ENCODE data around the gene VAMP4. TPM values are rescaled to one million over a fixed set of nuclear protein-coding genes. Genes with fewer than 3 reads are reported as not detected.

VAMP4 gene
- total and polyA plus RNA-seq, 2 donors (not counting 3 experiments of a cell fraction or from before 2014, with no cell fraction given): 2.1 to 10.4 TPM

GRCh38 chr1:171786534-171786933 lies 44.7 kb upstream of the VAMP4 start:
- TF ChIP-seq JUN (IDR thresholded peaks at IDR 0.05; ENCODE audit: borderline replicate concordance, insufficient read depth, insufficient read length, low read depth): no peak
- no peak for TF ChIP-seq POLR2A (IDR thresholded peaks at IDR 0.05; ENCODE audit: low read depth, low read length)
- no peak for TF ChIP-seq GATA2 (IDR thresholded peaks at IDR 0.05; ENCODE audit: insufficient read depth, insufficient read length, low read depth, low read length)
- CTCF ChIA-PET: interaction anchor here (1.8 kb wide), 1 partner anchor 142 kb away, joined by 9 read pairs; no protein-coding TSS in a partner anchor

GRCh38 chr1:171785766-171786165 lies 43.9 kb upstream of the VAMP4 start:
- BruUV-seq (replicated peaks): no TSS peak
- H3K79me2 ChIP-seq (ENCODE audit: control insufficient read depth, insufficient read depth, low read length): peaks cover 35% of the 10 kb centered on the region
- H3K27ac ChIP-seq (ENCODE audit: insufficient read depth, low read depth, low read length): no peak overlapping the region
- H4K20me1 ChIP-seq (replicated peaks; ENCODE audit: control insufficient read depth, extremely low read depth, insufficient read depth, low read length): no peaks in the 10 kb centered on the region
- dilution Hi-C loops (cut with MboI; ENCODE audit: extremely low pct_ligation_motif_present, low sequenced_read_pairs): loop anchor here (25.0 kb wide), 1 partner anchor 202 kb away; no protein-coding TSS in a partner anchor
- FAIRE-seq: peak; percentile 18
- no peaks in the 10 kb centered on the region for H3K9me1 ChIP-seq (replicated peaks; ENCODE audit: control insufficient read depth, extremely low read depth, insufficient read depth, low read length)
- H3K9ac ChIP-seq (replicated peaks; ENCODE audit: extremely low read depth, insufficient read depth, low read length): no peak overlapping the region
- intact Hi-C loops (cut with micrococcal nuclease): no loop called here
- TF ChIP-seq CTCF (IDR thresholded peaks at IDR 0.05; ENCODE audit: extremely low read depth in 1 of 2, insufficient read depth in 1 of 2, low read depth in 1 of 2, low read length in 2 of 2) (no peak), EZH2 (IDR thresholded peaks at IDR 0.05; ENCODE audit: borderline replicate concordance, low read depth, low read length, severe bottlenecking) (no peak), POLR2A (IDR thresholded peaks at IDR 0.05; ENCODE audit: low read depth, low read length) (no peak), MYC (IDR thresholded peaks at IDR 0.05; ENCODE audit: low read depth, low read length) (no peak), POLR2AphosphoS5 (IDR thresholded peaks at IDR 0.05; ENCODE audit: insufficient read depth, low read depth, low read length) (no peak), MAX (IDR thresholded peaks at IDR 0.05; ENCODE audit: insufficient read depth, insufficient read length) (no peak), JUN (IDR thresholded peaks at IDR 0.05; ENCODE audit: borderline replicate concordance, insufficient read depth, insufficient read length, low read depth) (no peak), FOS (IDR thresholded peaks at IDR 0.05; ENCODE audit: borderline replicate concordance, insufficient read depth, low read length) (no peak), GATA2 (IDR thresholded peaks at IDR 0.05; ENCODE audit: insufficient read depth, insufficient read length, low read depth, low read length) (no peak)
- H3K4me3 ChIP-seq (replicated peaks in 1 of 3; ENCODE audit: insufficient read depth in 1 of 3, low read depth in 1 of 3, low read length in 3 of 3): no peak overlapping the region
- no peaks in the 10 kb centered on the region for H3K9me3 ChIP-seq (replicated peaks; ENCODE audit: control insufficient read depth, insufficient read depth, low read length)
- H3K4me1 ChIP-seq (ENCODE audit: control insufficient read depth, extremely low read depth, insufficient read depth, low read length): peaks cover 7% of the 10 kb centered on the region
- no peak overlapping the region for H3K4me2 ChIP-seq (ENCODE audit: insufficient read depth, low read length)
- no peak overlapping the region for H2AFZ ChIP-seq (ENCODE audit: low read depth, low read length)
- no peaks in the 10 kb centered on the region for H3K27me3 ChIP-seq (ENCODE audit: control insufficient read depth in 2 of 2, insufficient read depth in 2 of 2, low read length in 2 of 2)
- CTCF ChIA-PET: interaction anchor here (1.8 kb wide), 1 partner anchor 141 kb away, joined by 9 read pairs; no protein-coding TSS in a partner anchor
- POLR2A ChIA-PET: interaction anchor here (0.7 kb wide), 1 partner anchor 646 kb away, joined by 3 read pairs; no protein-coding TSS in a partner anchor
- DNase-seq (ENCODE audit: low read depth, low spot score): no peak
- peaks cover 19 to 26% of the 10 kb centered on the region in 2 experiments for H3K36me3 ChIP-seq (ENCODE audit: control insufficient read depth in 2 of 2, extremely low read depth in 1 of 2, insufficient read depth in 2 of 2, low read length in 2 of 2)

More at GRCh38 chr1:171786534-171786933, 44.7 kb upstream of the VAMP4 start:
- Histone ChIP-seq H3K9me3 (replicated peaks; ENCODE audit: control insufficient read depth, insufficient read depth, low read length) (no peaks in the 10 kb centered on the region), H3K9me1 (replicated peaks; ENCODE audit: control insufficient read depth, extremely low read depth, insufficient read depth, low read length) (no peaks in the 10 kb centered on the region), H3K79me2 (ENCODE audit: control insufficient read depth, insufficient read depth, low read length) (peaks cover 35% of the 10 kb centered on the region), H3K36me3 (ENCODE audit: control insufficient read depth in 2 of 2, extremely low read depth in 1 of 2, insufficient read depth in 2 of 2, low read length in 2 of 2) (peaks cover 22 to 28% of the 10 kb centered on the region in 2 experiments), H3K27me3 (ENCODE audit: control insufficient read depth in 2 of 2, insufficient read depth in 2 of 2, low read length in 2 of 2) (no peaks in the 10 kb centered on the region), H3K27ac (ENCODE audit: insufficient read depth, low read depth, low read length) (no peak overlapping the region), H3K4me2 (ENCODE audit: insufficient read depth, low read length) (no peak overlapping the region), H4K20me1 (replicated peaks; ENCODE audit: control insufficient read depth, extremely low read depth, insufficient read depth, low read length) (no peaks in the 10 kb centered on the region), H3K9ac (replicated peaks; ENCODE audit: extremely low read depth, insufficient read depth, low read length) (no peak overlapping the region), H3K4me1 (ENCODE audit: control insufficient read depth, extremely low read depth, insufficient read depth, low read length) (peaks cover 7% of the 10 kb centered on the region), H2AFZ (ENCODE audit: low read depth, low read length) (no peak overlapping the region), H3K4me3 (replicated peaks in 1 of 3; ENCODE audit: insufficient read depth in 1 of 3, low read depth in 1 of 3, low read length in 3 of 3) (no peak overlapping the region)
- FAIRE-seq (no peak), DNase-seq (ENCODE audit: low read depth, low spot score) (no peak)
- dilution Hi-C loops (cut with MboI; ENCODE audit: extremely low pct_ligation_motif_present, low sequenced_read_pairs): loop anchor here (25.0 kb wide), 1 partner anchor 201 kb away; no protein-coding TSS in a partner anchor
- no TSS peak for BruUV-seq (replicated peaks)
- POLR2A ChIA-PET: interaction anchor here (0.7 kb wide), 1 partner anchor 646 kb away, joined by 3 read pairs; no protein-coding TSS in a partner anchor
- intact Hi-C loops (cut with micrococcal nuclease): no loop called here
